Epithelial cell of proximal tubule (primary cell): Measurements from ENCODE around the gene EFCAB11. TPM values are rescaled to one million over a fixed set of nuclear protein-coding genes. Genes with fewer than 3 reads are reported as not detected.

Experiments
- DNase-seq: peaks from one replicate; pipeline ENCODE4 v3.0.0-alpha.2; 2011; ENCODE audit warnings: low read depth
- H3K4me3 ChIP-seq: 2 replicates; pipeline ENCODE4 v1.5.1; 2011; ENCODE audit warnings: low read depth, mild to moderate bottlenecking, low read length
- total RNA-seq: library from RNA; depleted of rRNA; stranded (reverse); fragments of >200 nt; gene quantifications from 2 replicates; pipeline ENCODE4 v1.2.3, GENCODE V29; 2015
- TF ChIP-seq, protein P1 (sequence below): conservative IDR thresholded peaks from 2 replicates; pipeline ENCODE4 v1.5.1; 2012; ENCODE audit warnings: low read depth, mild to moderate bottlenecking, low read length

EFCAB11 gene
- total RNA-seq, 1 donor from 2014 or later: 17.4 TPM

- DNase-seq: no peak
- H3K4me3 ChIP-seq: no peak overlapping the region
- TF ChIP-seq, protein P1, sequence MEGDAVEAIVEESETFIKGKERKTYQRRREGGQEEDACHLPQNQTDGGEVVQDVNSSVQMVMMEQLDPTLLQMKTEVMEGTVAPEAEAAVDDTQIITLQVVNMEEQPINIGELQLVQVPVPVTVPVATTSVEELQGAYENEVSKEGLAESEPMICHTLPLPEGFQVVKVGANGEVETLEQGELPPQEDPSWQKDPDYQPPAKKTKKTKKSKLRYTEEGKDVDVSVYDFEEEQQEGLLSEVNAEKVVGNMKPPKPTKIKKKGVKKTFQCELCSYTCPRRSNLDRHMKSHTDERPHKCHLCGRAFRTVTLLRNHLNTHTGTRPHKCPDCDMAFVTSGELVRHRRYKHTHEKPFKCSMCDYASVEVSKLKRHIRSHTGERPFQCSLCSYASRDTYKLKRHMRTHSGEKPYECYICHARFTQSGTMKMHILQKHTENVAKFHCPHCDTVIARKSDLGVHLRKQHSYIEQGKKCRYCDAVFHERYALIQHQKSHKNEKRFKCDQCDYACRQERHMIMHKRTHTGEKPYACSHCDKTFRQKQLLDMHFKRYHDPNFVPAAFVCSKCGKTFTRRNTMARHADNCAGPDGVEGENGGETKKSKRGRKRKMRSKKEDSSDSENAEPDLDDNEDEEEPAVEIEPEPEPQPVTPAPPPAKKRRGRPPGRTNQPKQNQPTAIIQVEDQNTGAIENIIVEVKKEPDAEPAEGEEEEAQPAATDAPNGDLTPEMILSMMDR: no peak
Measured at GRCh38 chr14:89813617-89814031, 140.9 kb downstream of the EFCAB11 start.

DNA sequence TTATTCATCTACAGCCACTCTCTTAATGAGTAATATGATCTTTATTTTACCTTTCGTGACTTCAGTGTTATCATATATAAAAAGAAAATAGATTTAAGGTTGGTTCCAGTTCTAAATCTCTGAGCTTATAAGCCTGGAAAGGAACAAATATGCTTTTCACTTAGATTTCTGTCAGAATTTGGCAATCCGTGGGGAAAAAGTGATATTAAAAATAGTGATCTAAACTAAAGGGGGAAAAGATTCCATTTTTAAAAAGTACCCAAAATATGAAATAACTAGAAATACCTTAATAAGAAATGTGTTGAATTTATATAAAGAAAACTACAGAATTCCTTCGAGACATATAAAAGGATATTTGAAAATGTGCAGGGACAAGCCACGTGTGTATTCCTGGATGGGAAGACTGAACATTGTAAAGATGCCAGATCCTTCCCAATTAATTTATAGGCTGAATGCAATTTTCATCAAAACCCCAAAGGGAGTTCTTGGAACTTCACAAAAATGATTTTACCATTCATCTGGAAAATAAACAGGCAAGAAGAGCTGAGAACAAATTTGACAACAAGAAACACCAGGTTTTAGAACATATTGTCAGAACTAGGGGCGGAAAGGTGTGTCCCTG, 142.5 kb downstream of the EFCAB11 start:
- H3K4me3 ChIP-seq: no peak overlapping the region
- TF ChIP-seq, protein P1: no peak
- DNase-seq: no peak

DNA sequence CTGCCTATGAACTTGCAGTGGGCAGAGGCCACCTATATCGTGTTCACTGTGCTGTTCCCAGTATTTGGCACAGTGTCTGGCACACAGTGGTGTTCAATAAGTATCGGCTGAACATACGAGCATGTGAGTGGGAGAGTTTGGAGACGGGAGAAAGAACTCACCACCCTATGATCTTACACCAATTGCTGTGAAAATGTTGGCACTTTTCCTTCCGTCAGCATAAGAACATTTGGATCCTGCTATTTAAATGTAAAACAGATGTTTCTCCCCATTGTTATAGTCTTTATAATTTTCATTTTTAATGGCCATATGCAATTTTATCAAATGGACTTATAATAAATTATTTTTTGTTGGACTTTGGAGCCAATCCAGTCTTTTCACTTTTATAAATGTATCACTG, 144.4 kb downstream of the EFCAB11 start:
- TF ChIP-seq, protein P1: no peak
- H3K4me3 ChIP-seq: no peak overlapping the region
- DNase-seq: no peak

DNA sequence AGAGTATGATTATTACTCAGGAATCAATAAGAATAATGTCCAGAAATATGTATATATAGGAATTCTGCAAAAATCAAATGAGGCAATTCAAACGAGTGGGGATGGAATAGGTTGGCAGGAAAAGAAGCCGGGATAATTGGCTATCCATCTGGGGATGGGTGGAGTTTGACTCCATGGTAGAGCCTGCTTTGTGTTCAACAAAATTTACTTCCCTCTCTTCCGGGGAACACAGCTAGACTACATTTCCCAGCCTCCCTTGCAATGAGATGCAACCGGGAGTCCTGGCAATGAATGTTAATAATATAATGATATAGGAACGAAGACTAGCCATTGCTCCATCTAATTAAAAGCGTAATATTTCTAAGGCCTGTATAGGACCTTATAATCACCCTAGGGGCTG, 146.6 kb downstream of the EFCAB11 start:
- TF ChIP-seq, protein P1: no peak
- H3K4me3 ChIP-seq: no peak overlapping the region
- no peak for DNase-seq

- TF ChIP-seq, protein P1: no peak
- DNase-seq: no peak
- H3K4me3 ChIP-seq: no peak overlapping the region
Measured at GRCh38 chr14:89807151-89807550, 147.4 kb downstream of the EFCAB11 start.

DNA sequence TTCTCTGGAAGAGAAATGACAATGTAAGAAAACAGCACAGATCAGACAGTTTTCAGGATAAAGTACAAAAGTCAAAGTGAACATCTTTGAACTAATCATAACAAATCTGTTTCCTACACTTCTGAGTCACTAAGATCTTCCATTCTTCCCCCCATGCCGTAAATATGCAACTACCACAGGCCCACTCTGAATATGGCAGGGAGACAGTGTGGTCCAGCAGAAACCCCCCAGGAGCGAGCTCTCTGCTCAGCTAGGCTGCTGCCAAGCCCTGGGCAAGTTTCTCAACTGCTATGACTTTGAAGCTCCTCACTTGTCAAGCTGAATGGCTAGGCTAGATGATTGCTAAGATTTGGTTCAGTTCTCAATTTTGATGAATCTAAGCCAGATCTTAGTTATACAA, 148.1 kb downstream of the EFCAB11 start:
- TF ChIP-seq, protein P1: no peak
- DNase-seq: no peak
- H3K4me3 ChIP-seq: no peak overlapping the region

DNA sequence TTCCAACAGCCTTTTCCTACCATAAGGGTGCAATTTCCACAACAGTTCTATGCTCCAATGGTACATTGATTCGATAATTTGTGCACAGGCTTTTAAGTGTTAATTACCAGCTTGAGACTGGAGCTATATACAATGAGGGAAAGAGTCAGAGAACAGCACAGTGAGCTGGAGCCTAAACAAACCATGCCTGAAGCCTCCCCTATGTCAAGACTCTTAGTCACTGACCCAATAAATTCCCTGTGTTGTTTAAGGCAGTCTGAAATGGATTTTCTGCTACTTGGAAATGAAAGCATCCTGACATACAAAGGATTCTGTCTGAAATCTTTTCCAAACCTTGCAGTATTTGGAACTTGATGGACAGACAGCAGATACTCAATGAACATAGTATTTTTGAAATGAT, 149.0 kb downstream of the EFCAB11 start:
- DNase-seq: no peak
- H3K4me3 ChIP-seq: no peak overlapping the region
- TF ChIP-seq, protein P1: no peak
